GM18868 (cell line): ENCODE measurements around the gene RGS18.
"Not testable (repeated sequence)": the region's sequence is repeated elsewhere in the genome, so short reads cannot be mapped to it uniquely, and the experiment has no call there.

Source experiments
- ATAC-seq: cut with Tn5 transposase; IDR thresholded peaks from one replicate; pipeline ENCODE4 v1.9.1; 2021; ENCODE audit warnings: mild to moderate bottlenecking, moderate library complexity; ENCODE audit not compliant: unreplicated experiment

RGS18 gene

DNA sequence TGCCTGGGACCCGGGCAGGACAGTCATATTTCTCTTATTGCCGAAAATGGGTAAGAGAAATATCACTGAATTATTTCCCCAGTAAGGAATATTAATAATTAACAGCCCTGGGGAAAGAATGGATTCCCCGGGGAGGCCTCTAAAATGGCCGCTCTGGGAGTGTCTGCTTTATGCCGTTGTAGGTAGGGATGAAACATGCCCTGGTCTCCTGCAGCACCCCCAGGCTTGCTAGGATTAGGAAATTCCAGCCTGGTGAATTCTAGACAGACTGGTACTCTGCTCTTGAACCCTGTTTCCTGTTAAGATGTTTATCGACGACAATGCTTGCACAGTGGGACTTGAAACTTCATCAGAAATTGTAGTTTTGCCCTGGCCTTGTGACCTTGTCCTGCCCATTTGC lies 6.7 kb downstream of the RGS18 start:
- ATAC-seq, result not testable (repeated sequence)

DNA sequence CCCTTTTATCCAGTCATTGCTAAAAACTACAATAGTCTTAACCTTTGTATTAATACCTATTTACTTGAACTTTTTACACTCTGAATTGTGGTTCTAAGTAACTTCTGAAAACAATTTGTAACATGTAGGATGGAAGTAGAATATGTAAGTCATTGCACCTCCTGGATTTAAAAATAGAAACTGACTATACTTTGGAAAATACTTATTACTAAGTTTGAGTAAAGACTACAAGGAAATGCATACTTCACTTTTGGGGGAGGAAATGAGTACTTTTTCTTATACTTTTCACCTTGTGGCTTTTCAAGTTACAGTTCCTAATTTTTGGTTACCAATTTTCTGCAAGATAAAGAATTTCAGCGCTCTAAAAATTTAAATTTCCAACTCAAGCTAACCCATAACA lies 8.7 kb downstream of the RGS18 start:
- no peak for ATAC-seq

DNA sequence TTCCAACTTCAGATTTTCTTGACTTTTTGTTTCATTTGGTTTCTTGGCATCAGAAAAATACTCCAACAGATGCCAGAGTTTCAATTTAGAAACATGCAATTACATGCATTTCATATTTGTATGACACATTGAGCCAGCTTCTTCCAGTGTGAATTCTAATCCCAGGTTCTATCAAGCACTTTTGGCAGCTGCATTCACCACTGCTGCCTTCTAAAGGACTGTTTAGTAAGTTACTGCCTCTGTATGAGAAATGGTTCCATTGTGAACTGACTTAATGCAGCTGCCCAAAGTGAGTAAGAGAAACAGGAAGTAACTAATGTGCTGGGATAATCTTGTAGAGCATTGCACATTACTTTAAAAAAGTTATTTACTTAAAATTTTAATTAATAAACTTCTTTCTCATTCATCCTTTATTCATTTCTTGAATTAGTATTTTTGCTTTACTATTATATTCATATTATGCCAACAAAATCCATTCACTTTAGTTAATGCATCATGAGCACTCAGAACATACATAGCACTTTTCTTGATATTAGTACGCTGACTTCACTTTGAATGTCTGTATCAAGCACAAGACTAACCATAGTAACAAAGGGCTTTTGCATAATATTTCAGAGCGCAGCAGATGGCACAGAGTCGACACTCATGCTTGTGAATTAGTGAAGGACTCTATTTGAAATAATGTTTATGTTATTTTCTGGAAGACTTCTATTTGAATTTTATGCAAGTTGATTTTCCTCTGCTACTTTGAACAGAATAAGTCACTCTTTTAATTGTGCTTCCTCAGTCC lies 9.8 kb downstream of the RGS18 start:
- no peak for ATAC-seq

DNA sequence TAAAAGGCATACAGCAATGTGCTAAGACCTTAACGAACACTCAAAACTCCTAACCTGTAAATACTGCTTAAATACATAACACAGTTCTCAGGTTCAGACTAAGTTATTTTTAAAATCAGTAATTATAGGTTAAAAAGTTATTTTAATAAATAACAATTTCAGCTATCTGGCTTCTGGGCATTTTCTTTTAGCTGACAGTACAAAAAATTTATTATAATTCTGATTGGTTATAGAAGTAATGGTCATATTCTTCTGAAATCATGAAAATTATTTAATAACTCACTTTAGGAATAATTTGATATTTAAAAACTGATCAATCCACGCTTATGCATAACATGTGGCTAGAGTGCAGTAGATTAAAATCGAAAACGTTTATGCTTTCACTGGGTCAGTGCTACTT lies 10.7 kb downstream of the RGS18 start:
- ATAC-seq, result no peak

DNA sequence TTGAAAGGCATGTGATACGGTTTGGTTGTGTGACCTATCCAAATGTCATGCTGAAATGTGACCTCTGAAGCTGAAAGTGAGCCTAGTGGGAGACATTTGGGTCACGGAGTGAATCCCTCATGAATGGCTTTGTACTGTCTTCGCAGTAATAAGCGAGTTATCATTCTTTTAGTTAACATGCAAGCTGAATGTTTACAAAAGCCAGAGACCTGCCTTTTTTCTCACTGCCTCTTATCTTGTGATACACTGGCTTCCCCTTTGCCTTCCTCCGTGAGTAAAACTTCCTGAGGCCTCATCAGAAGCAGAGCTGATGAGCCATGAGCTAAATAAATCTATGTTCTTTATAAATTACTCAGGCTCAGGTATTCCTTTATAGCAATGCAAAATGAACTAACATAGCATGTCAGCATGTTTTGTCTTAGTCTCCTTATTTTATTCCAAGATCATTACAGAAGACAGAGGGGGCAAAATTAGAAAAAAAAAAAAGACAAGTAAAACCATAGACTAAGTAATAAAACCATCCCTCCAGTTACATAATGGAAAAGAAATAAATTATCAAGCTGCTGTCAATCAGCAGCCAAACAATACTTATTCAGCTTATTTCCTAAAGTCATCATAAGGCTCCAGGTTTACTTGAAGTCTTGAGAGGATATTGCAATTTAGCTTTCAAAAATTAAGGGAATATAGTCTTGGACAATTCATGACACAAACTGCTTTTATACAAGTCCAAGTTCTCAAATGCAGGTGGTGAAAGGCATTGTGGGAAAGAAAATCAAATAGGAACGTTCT lies 12.1 kb downstream of the RGS18 start:
- no peak for ATAC-seq

DNA sequence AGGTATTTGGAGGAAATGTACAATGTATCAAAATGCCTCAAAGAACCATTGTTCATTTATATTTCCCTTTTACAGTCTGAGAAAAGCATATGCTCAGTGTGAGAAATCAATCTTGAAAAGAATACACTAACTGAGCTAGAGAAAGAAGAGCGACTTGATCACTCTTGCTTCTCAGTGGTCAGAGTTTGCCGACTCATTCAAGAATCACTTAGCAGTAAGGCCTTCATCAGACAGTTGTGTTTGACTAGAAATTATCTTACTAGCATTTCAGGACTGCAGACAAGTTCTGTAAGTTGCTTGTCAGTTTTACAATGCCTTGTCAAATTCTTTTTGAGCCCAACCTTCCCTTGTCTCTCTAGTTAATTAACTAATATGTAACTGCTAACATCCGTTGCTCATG lies 12.9 kb downstream of the RGS18 start:
- ATAC-seq, result no peak

DNA sequence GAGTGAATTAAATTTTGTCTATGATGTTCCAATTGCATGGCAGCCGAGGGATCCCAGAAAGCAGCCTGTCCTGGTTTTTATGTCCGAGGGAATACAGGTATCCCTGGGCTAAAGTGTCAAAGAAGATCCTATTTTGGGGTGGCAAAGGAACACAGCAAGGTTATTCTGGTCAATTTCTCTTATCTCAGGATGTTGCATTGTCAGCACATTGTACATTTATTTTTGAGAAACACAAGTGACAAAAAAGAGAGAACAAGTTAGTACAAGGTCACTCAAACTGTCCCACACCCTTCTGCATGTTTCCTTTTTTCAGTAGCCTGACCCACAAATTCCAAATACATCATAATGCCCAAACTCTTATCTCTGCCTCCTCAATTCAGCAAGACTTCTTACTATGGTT lies 17.7 kb downstream of the RGS18 start:
- no peak for ATAC-seq

DNA sequence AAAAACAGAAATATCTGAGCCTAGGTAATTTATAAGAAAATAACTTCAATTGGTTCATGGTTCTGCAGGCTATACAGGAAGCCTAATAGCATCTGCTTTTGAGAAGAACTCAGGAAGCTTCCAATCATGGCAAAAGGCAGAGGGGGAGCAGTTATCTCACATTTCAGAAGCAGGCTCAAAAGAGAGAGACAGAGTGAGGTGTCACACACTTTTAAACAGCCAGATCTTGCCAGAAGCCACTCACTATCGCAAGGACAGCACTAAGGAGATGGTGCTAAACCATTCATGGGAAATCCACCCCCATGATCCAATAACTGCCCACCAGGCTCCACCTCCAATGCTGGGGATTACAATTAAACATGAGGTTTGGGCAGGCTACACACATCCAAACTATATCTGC lies 25.5 kb downstream of the RGS18 start:
- ATAC-seq, result no peak

DNA sequence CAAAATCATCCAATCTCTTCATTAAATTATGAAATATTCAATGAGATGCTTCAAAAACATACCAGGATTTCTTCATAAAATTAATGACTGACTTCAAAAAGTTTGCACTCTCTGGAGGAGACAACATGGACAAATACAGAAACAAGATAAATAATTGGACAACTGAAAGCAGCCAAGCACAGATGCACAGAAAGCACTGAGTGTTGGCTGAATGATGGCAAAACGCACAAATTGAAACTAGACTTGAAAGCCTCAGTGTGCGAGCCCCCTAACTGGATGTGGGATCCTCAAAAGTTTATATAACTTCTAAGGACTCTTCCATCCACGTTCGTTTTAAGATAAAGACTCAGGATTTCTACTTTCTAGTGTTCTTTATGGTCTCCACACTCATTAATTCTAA lies 27.9 kb downstream of the RGS18 start:
- no peak for ATAC-seq

DNA sequence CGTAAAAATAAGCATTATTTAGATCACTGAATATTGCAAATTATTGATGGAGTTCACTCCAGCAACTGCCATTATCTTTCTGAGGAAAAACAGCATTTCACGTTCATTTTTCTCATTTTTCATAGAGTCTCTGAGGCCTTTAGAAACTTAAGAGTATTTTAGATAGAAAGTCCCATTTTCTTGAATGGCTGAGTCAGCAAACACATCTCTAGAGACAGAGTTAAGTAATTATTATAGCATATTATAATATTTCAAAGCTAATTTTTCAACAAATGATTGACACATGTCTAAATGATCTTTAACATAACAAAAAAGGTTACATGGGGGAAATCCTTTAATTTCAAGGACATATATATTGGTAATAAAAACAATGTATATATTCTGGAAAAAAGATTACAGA lies 31.8 kb downstream of the RGS18 start:
- no peak for ATAC-seq

DNA sequence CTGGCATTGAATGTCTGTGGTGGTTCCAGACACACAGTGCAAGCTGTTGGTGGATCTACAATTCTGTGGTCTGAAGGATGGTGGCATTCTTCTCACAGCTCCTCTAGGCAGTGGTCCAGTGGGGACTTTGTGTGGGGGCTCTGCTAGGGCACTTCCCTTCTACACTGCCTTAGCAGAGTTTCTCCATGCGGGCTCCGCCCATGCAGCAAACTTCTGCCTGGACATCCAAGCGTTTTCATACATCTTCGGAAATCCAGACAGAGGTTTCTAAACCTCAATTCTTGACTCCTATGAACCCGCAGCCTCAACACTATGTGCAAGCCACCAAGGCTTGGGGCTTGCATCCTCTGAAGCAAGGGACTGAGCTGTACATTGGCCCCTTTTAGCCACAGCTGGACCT lies 43.0 kb downstream of the RGS18 start:
- ATAC-seq, result no peak

DNA sequence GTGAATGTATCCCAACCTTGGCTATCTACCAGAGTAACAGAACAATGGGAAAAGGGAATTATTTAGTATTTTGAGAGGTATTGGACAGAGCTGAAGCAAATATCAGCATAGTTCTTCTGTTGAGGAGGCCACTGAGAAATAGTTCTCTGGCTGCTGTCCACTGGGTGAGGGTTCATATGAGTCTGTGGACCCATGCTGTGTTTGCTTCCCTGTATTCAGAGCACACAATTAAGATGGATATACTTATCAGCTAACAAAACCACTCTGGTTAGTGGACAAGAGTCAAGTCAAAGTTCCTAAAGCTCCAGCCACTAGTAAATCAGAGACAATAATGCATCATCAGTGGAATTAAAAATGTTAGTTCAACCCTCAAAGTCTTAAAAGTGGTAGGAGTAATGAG lies 66.1 kb downstream of the RGS18 start:
- ATAC-seq, result no peak

DNA sequence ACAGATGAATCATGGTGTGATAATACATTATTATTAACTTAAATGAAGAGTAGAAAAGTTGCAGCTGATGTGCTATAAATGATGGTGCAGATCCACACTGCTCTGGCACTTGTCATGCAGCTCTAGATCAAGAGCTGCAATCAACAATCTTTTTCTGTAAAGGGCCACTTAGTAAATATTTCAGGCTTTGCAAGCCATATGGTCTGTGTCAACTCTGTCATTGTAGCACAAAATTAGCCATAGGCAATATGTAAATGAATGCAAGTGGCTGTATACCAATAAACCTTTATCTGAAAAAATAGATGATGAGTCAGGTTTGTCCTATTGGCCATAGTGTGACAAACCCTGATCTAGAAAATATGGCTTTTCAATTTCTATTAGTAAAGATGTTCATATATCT lies 66.6 kb downstream of the RGS18 start:
- no peak for ATAC-seq

DNA sequence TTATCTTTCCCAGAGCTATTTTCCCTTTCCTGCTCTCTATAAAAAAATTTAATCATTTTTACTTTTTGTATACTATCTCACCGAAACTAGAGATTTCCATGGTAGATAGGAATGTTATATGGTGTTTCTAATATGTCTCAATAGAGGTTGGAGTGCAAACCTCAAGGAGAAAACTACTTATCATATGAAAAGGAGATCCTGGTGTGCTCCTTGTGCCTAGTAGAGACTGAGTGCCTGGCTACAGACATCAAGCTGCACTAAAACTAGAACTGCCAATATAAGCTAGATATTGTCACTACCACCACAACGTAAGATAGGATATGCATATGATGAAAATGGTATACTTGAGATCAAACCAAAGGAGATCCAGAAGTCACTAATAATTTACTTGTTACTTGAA lies 67.0 kb downstream of the RGS18 start:
- ATAC-seq, result no peak

DNA sequence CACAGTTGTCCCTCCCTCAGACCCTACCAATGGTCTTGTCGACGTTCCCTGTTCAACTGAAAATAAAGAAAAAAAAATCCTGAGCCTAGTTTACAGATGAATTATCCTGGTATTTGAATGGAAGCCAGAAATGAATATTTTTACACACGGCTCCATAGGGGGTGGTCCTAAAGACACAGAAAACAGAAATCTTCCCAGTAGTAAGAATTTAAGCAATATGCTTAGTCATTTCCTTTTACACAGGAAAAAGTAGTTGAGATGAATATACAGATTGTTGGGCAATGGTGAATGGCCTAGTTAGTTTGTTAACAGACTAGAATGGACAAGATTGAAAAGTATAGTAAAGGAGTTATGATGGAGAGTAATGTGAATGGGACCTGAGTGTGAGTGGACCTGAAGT lies 67.4 kb downstream of the RGS18 start:
- no peak for ATAC-seq

DNA sequence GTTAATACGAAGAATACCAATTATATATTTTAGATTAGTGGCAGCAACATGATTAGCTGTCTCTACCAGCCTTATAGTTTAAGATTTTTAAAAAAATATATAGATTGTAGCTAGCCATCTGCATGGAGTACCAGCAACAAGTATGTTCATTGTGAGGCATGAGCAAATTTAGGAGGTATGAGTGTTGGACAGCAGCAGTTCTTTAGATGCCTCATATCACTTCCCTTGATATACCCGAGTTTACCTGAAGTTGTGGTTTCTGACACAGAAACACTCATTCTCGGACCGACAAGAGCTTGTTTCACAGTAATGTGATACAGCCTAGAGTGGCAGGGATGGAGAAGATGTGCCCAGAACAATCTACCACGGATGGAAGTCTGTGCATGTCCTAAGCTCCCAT lies 69.1 kb downstream of the RGS18 start:
- no peak for ATAC-seq

DNA sequence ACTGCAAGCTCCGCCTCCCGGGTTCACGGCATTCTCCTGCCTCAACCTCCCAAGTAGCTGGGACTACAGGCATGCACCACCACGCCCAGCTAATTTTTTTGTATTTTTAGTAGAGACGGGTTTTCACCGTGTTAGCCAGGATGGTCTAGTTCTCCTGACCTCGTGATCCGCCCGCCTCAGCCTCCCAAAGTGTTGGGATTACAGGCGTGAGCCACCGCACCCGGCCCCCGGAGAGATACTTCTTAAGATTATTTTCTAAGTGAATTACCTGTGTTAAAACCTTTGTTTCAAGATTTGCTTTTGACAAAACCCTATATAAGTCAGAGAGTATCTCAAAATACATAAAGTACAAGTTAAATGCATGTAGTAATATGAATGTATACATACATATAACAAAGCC lies 69.7 kb downstream of the RGS18 start:
- not testable (repeated sequence) for ATAC-seq

DNA sequence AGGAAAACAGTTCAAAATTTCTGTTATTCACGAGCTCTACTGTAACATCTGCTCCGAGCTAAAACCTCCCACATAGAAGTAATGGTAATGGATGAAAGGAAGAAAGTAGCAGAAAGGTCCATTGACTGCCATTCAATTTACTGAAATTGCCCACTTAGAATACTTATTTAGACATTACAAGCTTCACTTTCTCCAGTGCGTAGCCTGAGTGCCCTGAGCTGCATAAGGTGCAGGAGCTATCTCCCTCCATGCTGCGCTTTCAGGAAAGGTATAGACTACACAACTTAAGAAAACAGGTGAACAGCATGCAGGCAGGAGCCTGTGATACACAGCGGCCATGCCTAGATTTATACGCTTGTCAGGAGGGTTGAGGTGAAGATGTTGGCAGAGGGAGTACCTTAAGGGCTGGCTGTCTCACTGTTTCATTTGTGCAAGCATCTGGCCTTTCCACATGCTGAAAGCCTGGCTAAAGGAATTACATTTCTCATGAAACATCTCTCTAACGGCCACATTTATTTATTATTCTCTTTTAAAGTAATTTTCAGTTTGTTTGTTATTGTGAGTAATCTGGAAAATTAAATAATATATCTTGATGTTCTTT lies 74.7 kb downstream of the RGS18 start:
- ATAC-seq, result no peak

DNA sequence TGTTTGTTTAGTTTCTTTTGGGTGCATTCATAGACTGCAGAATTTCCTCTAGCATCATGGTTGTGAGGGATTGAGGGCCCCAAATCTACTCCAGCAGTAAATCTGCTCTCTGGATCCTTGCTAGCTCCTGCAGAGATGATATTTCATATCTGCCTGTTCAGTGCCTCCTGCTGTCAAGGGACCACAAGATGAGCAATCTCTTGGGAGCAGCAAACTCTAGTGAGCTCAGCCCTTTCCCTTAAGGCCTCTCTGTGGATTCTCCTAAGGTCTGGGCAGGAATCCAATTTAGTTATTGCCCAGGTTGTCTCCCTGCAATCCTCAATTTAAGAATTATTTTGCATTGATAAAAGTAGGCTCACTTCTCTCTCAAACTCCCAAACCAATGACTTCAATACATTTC lies 76.9 kb downstream of the RGS18 start:
- ATAC-seq, result no peak
